Tibial artery (tissue), 4 donors: Measurements from ENCODE around the gene APOL1.
"Not testable (repeated sequence)": the region's sequence is repeated elsewhere in the genome, so short reads cannot be mapped to it uniquely, and the experiment has no call there.

Experiments used
- DNase-seq, 2 donors: peaks; one replicate each; pipeline ENCODE4 v3.0.0-alpha.2; 2019
- H3K27ac ChIP-seq, 2 donors: fragments of 200-600 bp; sonication (generic) in 1 of 2; 1 replicate in 1 of 2; 2 replicates in 1 of 2; pipeline ENCODE4 v1.5.1; 2018 to 2019; ENCODE audit warnings: mild to moderate bottlenecking in 1 of 2
- H3K27me3 ChIP-seq, 2 donors: fragments of 200-600 bp; sonication (generic) in 1 of 2; one replicate each; pipeline versions ENCODE4 v1.5.1 to v1.6.0; 2016 to 2019
- H3K36me3 ChIP-seq, 3 donors: fragments of 200-600 bp; sonication (generic) in 2 of 3; one replicate each; pipeline ENCODE4 v1.5.1; 2016 to 2019; ENCODE audit warnings: mild to moderate bottlenecking in 2 of 3
- H3K4me1 ChIP-seq, 4 donors: fragments of 200-600 bp; sonication (generic) in 2 of 4; 1 replicate in 3 of 4; 2 replicates in 1 of 4; pipeline ENCODE4 v1.5.1; 2016 to 2019
- H3K4me3 ChIP-seq, 2 donors: fragments of 200-600 bp; sonication (generic) in 1 of 2; 1 replicate in 1 of 2; 2 replicates in 1 of 2; pipeline ENCODE4 v1.5.1; 2018 to 2019; ENCODE audit warnings: mild to moderate bottlenecking in 2 of 2
- H3K9me3 ChIP-seq, 3 donors: fragments of 200-600 bp; sonication (generic) in 1 of 3; one replicate each; pipeline ENCODE4 v1.5.1; 2016 to 2019
- intact Hi-C: fragments of 100-400 bp; cut with DNase I; formaldehyde crosslinking; loops from one replicate; pipeline ENCODE4 v1.15.0; 2023; ENCODE audit warnings: low total_unique reads
- TF ChIP-seq, protein P1 (sequence below), 2 experiments: fragments of 200-600 bp in 1 of 2; fragments of 450-650 bp in 1 of 2; IDR thresholded peaks; one replicate each; pipeline ENCODE4 v1.5.1; 2017 to 2019; ENCODE audit warnings: antibody characterized with exemption in 2 of 2, mild to moderate bottlenecking in 1 of 2, moderate library complexity in 1 of 2

APOL1 gene

GRCh38 chr22:36285545-36285944, 32.6 kb downstream of the APOL1 start:
- H3K36me3 ChIP-seq = peaks cover 94 to 98% (median 94%) of the 10 kb centered on the region in 3 donors
- H3K4me3 ChIP-seq = no peak overlapping the region
- peak overlapping the region; percentile 56 to 59 for H3K27ac ChIP-seq
- DNase-seq = peak in 1 of 2 donors; percentile 66
- no peaks in the 10 kb centered on the region for H3K9me3 ChIP-seq
- peaks cover 0 to 9% (median 0%) of the 10 kb centered on the region in 4 donors for H3K4me1 ChIP-seq
- TF ChIP-seq, protein P1, sequence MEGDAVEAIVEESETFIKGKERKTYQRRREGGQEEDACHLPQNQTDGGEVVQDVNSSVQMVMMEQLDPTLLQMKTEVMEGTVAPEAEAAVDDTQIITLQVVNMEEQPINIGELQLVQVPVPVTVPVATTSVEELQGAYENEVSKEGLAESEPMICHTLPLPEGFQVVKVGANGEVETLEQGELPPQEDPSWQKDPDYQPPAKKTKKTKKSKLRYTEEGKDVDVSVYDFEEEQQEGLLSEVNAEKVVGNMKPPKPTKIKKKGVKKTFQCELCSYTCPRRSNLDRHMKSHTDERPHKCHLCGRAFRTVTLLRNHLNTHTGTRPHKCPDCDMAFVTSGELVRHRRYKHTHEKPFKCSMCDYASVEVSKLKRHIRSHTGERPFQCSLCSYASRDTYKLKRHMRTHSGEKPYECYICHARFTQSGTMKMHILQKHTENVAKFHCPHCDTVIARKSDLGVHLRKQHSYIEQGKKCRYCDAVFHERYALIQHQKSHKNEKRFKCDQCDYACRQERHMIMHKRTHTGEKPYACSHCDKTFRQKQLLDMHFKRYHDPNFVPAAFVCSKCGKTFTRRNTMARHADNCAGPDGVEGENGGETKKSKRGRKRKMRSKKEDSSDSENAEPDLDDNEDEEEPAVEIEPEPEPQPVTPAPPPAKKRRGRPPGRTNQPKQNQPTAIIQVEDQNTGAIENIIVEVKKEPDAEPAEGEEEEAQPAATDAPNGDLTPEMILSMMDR (IDR thresholded peaks at IDR 0.05) = no peak
- intact Hi-C loops = no loop called here
- H3K27me3 ChIP-seq = no peaks in the 10 kb centered on the region

GRCh38 chr22:36286096-36286957, 33.4 kb downstream of the APOL1 start:
- Histone ChIP-seq H3K4me1 (peaks cover 0 to 7% (median 0%) of the 10 kb centered on the region in 4 donors), H3K4me3 (no peak overlapping the region), H3K27ac (peak overlapping the region; percentile 56 to 59), H3K36me3 (peaks cover 86 to 97% (median 87%) of the 10 kb centered on the region in 3 donors), H3K9me3 (no peaks in the 10 kb centered on the region), H3K27me3 (no peaks in the 10 kb centered on the region)
- TF ChIP-seq, protein P1 (IDR thresholded peaks at IDR 0.05) = peak; percentile 78 to 85
- peak; percentile 76 to 90 for DNase-seq
- intact Hi-C loops = no loop called here

DNA sequence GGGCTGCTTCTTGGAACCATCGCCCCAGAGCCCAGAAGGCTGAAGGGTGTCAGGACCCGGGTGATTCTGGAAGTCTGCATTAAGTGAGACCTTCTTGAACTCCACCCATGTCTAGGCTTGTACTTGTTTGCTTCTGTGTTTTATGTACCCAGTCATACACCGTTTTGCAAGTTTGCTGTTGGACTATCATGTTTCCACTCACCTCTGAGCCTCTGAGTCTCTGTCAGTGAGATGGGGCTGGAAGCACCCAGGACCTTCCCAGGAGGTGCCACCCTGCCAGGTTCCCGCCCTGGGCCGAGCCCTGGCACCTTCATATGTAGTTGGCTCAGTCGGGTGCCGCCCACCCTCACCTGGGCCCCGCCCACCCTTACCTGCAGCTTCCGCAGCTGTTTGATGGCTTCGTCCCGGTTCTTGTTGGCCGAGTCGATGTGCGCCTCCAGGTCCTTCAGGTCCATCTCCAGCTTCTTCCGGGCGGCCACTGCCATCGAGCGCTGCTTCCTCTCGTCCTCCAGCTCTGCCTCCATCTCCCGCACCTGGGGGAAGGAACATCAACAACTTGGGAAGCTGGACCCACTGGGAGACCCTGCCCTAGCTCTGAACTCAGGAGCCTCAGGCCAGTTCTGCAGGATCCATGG, 35.1 kb downstream of the APOL1 start:
- no peak overlapping the region for H3K4me3 ChIP-seq
- H3K9me3 ChIP-seq = no peaks in the 10 kb centered on the region
- H3K36me3 ChIP-seq = peaks cover 84 to 97% (median 87%) of the 10 kb centered on the region in 3 donors
- peak in 1 of 2 donors; percentile 65 for DNase-seq
- intact Hi-C loops = no loop called here
- TF ChIP-seq, protein P1 (IDR thresholded peaks at IDR 0.05) = no peak
- peaks cover 0 to 7% (median 0%) of the 10 kb centered on the region in 4 donors for H3K4me1 ChIP-seq
- H3K27ac ChIP-seq = no peak overlapping the region
- H3K27me3 ChIP-seq = no peaks in the 10 kb centered on the region

GRCh38 chr22:36288571-36289405, 35.9 kb downstream of the APOL1 start:
- peak in 1 of 2 donors; percentile 67 for DNase-seq
- TF ChIP-seq, protein P1 (IDR thresholded peaks at IDR 0.05) = no peak
- no peaks in the 10 kb centered on the region for H3K9me3 ChIP-seq
- peaks cover 84 to 97% (median 87%) of the 10 kb centered on the region in 3 donors for H3K36me3 ChIP-seq
- no peaks in the 10 kb centered on the region for H3K27me3 ChIP-seq
- H3K4me1 ChIP-seq = peaks cover 0 to 7% (median 0%) of the 10 kb centered on the region in 4 donors
- H3K27ac ChIP-seq = no peak overlapping the region
- H3K4me3 ChIP-seq = no peak overlapping the region
- intact Hi-C loops = no loop called here

DNA sequence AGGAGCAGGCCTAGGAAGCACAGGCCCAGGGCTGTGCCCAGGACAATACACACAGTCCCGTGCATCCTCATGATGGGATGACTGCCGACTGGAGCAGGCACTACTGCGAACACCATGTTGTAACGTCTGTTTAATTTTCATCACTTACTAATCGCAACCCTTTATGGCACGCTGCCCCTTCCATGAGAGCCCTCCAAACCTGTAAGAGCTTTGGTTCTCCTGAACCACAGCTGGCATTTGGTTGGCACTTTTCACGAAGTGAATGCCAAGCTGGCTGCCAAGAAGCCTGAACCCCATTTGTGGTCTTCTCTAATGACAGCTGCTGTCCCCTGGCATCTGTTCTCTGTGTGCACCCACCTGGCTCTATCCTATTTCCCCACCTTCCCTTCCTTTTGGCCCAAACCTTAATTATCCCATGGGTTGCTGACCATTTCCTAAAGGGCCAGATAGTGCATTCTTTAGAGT, 36.5 kb downstream of the APOL1 start:
- no peak for DNase-seq
- H3K27me3 ChIP-seq = no peaks in the 10 kb centered on the region
- H3K9me3 ChIP-seq = no peaks in the 10 kb centered on the region
- TF ChIP-seq, protein P1 (IDR thresholded peaks at IDR 0.05) = no peak
- no peak overlapping the region for H3K27ac ChIP-seq
- intact Hi-C loops = no loop called here
- H3K4me1 ChIP-seq = peaks cover 0 to 7% (median 0%) of the 10 kb centered on the region in 4 donors
- H3K36me3 ChIP-seq = peaks cover 84 to 97% (median 87%) of the 10 kb centered on the region in 3 donors
- H3K4me3 ChIP-seq = no peak overlapping the region

- H3K4me1 ChIP-seq, H3K27ac ChIP-seq, H3K4me3 ChIP-seq, H3K9me3 ChIP-seq, intact Hi-C loops, H3K27me3 ChIP-seq: not testable (repeated sequence)
- DNase-seq = peak in 1 of 2 donors; percentile 49
- H3K36me3 ChIP-seq = peaks cover 84 to 97% (median 87%) of the 10 kb centered on the region in 3 donors
Observed at GRCh38 chr22:36289948-36290371, 37.0 kb downstream of the APOL1 start.

DNA sequence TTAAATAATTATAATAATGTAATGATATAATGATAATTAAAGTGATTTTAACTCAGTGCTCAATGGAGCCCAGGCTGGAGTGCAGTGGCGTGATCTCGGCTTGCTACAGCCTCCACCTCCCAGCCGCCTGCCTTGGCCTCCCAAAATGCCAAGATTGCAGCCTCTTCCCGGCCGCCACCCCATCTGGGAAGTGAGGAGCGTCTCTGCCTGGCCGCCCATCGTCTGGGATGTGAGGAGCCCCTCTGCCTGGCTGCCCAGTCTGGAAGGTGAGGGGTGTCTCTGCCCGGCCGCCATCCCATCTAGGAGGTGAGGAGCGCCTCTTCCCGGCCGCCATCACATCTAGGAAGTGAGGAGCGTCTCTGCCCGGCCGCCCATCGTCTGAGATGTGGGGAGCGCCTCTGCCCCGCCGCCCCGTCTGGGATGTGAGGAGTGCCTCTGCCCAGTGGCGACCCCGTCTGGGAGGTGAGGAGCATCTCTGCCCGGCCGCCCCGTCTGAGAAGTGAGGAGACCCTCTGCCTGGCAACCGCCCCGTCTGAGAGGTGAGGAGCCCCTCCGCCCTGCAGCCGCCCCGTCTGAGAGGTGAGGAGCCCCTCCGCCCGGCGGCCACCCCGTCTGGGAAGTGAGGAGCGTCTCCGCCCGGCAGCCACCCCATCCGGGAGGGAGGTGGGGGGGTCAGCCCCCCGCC, 37.6 kb downstream of the APOL1 start:
- H3K4me1 ChIP-seq, H3K27me3 ChIP-seq, H3K9me3 ChIP-seq, H3K4me3 ChIP-seq, H3K27ac ChIP-seq, intact Hi-C loops: not testable (repeated sequence)
- peaks cover 84 to 97% (median 87%) of the 10 kb centered on the region in 3 donors for H3K36me3 ChIP-seq
- peak in 1 of 2 donors; percentile 60 for DNase-seq
